Measurements from ENCODE around the gene RFX2.
A peak's percentile ranks its signal among the peaks of the same experiment; 100 is the strongest.

Gene RFX2

GRCh38 chr19:6059396-6059947 lies 50.8 kb downstream of the RFX2 start:
- DNase-seq, result no peak

GRCh38 chr19:6058518-6059201 lies 51.6 kb downstream of the RFX2 start:
- no peak for DNase-seq

- no peak for DNase-seq
Measured at GRCh38 chr19:6057651-6058517, 52.4 kb downstream of the RFX2 start.

- DNase-seq, result no peak
Measured at GRCh38 chr19:6056801-6057650, 53.3 kb downstream of the RFX2 start.

- DNase-seq, result no peak
Measured at GRCh38 chr19:6056282-6056741, 54.0 kb downstream of the RFX2 start.

GRCh38 chr19:6055013-6055795 lies 55.1 kb downstream of the RFX2 start:
- no peak for DNase-seq

GRCh38 chr19:6048793-6049405 lies 61.4 kb downstream of the RFX2 start:
- DNase-seq, result peak; percentile 47 to 75 (median 63)

GRCh38 chr19:6048348-6048747 lies 62.0 kb downstream of the RFX2 start:
- DNase-seq, result no peak

- no peak for DNase-seq
Measured at GRCh38 chr19:6047741-6048251, 62.5 kb downstream of the RFX2 start.

- no peak for DNase-seq
Measured at GRCh38 chr19:6047256-6047655, 63.0 kb downstream of the RFX2 start.

- no peak for DNase-seq
Measured at GRCh38 chr19:6045108-6045507, 65.2 kb downstream of the RFX2 start.

GRCh38 chr19:6044056-6044805 lies 66.1 kb downstream of the RFX2 start:
- no peak for DNase-seq

GRCh38 chr19:6042776-6043726 lies 67.2 kb downstream of the RFX2 start:
- no peak for DNase-seq

- DNase-seq, result no peak
Measured at GRCh38 chr19:6041991-6042481, 68.3 kb downstream of the RFX2 start.

- DNase-seq, result no peak
Measured at GRCh38 chr19:6041071-6041470, 69.2 kb downstream of the RFX2 start.

- no peak for DNase-seq
Measured at GRCh38 chr19:6039566-6040225, 70.6 kb downstream of the RFX2 start.

- DNase-seq, result peak in 1 of 5 donors; percentile 23
Measured at GRCh38 chr19:6038634-6039405, 71.5 kb downstream of the RFX2 start.

- no peak for DNase-seq
Measured at GRCh38 chr19:6035026-6035425, 75.3 kb downstream of the RFX2 start.
